HG02678 (cell line): ENCODE data around the gene MCTP1.
A peak's percentile ranks its signal among the peaks of the same experiment; 100 is the strongest.
"Not testable (repeated sequence)": the region's sequence is repeated elsewhere in the genome, so short reads cannot be mapped to it uniquely, and the experiment has no call there.

Source experiments
- ATAC-seq: cut with Tn5 transposase; IDR thresholded peaks from one replicate; pipeline ENCODE4 v1.9.1; 2021; ENCODE audit warnings: mild to moderate bottlenecking, moderate library complexity; ENCODE audit not compliant: unreplicated experiment

MCTP1 gene

GRCh38 chr5:95256446-95256845 lies 28.4 kb downstream of the MCTP1 start:
- no peak for ATAC-seq

GRCh38 chr5:95252801-95253200 lies 32.1 kb downstream of the MCTP1 start:
- ATAC-seq: no peak

- no peak for ATAC-seq
Observed at GRCh38 chr5:95251185-95251584, 33.7 kb downstream of the MCTP1 start.

GRCh38 chr5:95244479-95244878 lies 40.4 kb downstream of the MCTP1 start:
- ATAC-seq: no peak

GRCh38 chr5:95241635-95242034 lies 43.3 kb downstream of the MCTP1 start:
- peak; percentile 95 for ATAC-seq

GRCh38 chr5:95241161-95241560 lies 43.7 kb downstream of the MCTP1 start:
- ATAC-seq: no peak

GRCh38 chr5:95238560-95239325 lies 46.2 kb downstream of the MCTP1 start:
- no peak for ATAC-seq

GRCh38 chr5:95237324-95237723 lies 47.6 kb downstream of the MCTP1 start:
- ATAC-seq: no peak

GRCh38 chr5:95235439-95235982 lies 49.4 kb downstream of the MCTP1 start:
- ATAC-seq: no peak

- ATAC-seq: no peak
Observed at GRCh38 chr5:95229646-95230045, 55.2 kb downstream of the MCTP1 start.

GRCh38 chr5:95224701-95225459 lies 60.0 kb downstream of the MCTP1 start:
- ATAC-seq: no peak

- no peak for ATAC-seq
Observed at GRCh38 chr5:95223566-95224258, 61.2 kb downstream of the MCTP1 start.

- no peak for ATAC-seq
Observed at GRCh38 chr5:95222836-95223235, 62.1 kb downstream of the MCTP1 start.

- no peak for ATAC-seq
Observed at GRCh38 chr5:95221234-95221633, 63.7 kb downstream of the MCTP1 start.

- ATAC-seq: no peak
Observed at GRCh38 chr5:95220381-95220780, 64.5 kb downstream of the MCTP1 start.

GRCh38 chr5:95219411-95219810 lies 65.5 kb downstream of the MCTP1 start:
- no peak for ATAC-seq

GRCh38 chr5:95217881-95218280 lies 67.0 kb downstream of the MCTP1 start:
- no peak for ATAC-seq

GRCh38 chr5:95217351-95217750 lies 67.5 kb downstream of the MCTP1 start:
- no peak for ATAC-seq

GRCh38 chr5:95216136-95216955 lies 68.5 kb downstream of the MCTP1 start:
- no peak for ATAC-seq

- ATAC-seq: not testable (repeated sequence)
Observed at GRCh38 chr5:95207811-95208210, 77.1 kb downstream of the MCTP1 start.

GRCh38 chr5:95194856-95195255 lies 90.0 kb downstream of the MCTP1 start:
- no peak for ATAC-seq
